Ovary (tissue), 3 donors: Measurements from ENCODE around the gene MTMR2.

Experiments
- EP300 ChIP-seq: sonication (generic); formaldehyde crosslinking; IDR thresholded peaks from one replicate; pipeline ENCODE4 v1.6.1; 2017; ENCODE audit warnings: antibody characterized with exemption
- POLR2A ChIP-seq: fragments of 450-650 bp; IDR thresholded peaks from one replicate; pipeline ENCODE4 v1.6.1; 2017; ENCODE audit warnings: antibody characterized with exemption, mild to moderate bottlenecking, moderate library complexity
- TF ChIP-seq, protein P1 (sequence below), 3 donors: fragments of 450-650 bp in 2 of 3; fragments of 200-600 bp in 1 of 3; IDR thresholded peaks; one replicate each; pipeline versions ENCODE4 v1.5.1 to v1.8.0; 2016 to 2022; ENCODE audit warnings: antibody characterized with exemption in 3 of 3, mild to moderate bottlenecking in 1 of 3
- donor health status: DM: no; HTN: no; CAD: no.

- TF ChIP-seq, protein P1, sequence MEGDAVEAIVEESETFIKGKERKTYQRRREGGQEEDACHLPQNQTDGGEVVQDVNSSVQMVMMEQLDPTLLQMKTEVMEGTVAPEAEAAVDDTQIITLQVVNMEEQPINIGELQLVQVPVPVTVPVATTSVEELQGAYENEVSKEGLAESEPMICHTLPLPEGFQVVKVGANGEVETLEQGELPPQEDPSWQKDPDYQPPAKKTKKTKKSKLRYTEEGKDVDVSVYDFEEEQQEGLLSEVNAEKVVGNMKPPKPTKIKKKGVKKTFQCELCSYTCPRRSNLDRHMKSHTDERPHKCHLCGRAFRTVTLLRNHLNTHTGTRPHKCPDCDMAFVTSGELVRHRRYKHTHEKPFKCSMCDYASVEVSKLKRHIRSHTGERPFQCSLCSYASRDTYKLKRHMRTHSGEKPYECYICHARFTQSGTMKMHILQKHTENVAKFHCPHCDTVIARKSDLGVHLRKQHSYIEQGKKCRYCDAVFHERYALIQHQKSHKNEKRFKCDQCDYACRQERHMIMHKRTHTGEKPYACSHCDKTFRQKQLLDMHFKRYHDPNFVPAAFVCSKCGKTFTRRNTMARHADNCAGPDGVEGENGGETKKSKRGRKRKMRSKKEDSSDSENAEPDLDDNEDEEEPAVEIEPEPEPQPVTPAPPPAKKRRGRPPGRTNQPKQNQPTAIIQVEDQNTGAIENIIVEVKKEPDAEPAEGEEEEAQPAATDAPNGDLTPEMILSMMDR (IDR thresholded peaks at IDR 0.05) = no peak
- TF ChIP-seq EP300 = no peak
- TF ChIP-seq POLR2A = no peak
Observed at GRCh38 chr11:95926726-95927125, 2.8 kb upstream of the MTMR2 start.
